SU-DHL-6 (cell line): ENCODE data around the gene PLEKHS1.
"Not testable (repeated sequence)": the region's sequence is repeated elsewhere in the genome, so short reads cannot be mapped to it uniquely, and the experiment has no call there.

Source experiments
- H2AFZ ChIP-seq: fragments of 200-600 bp; sonication (generic); 2 replicates; pipeline ENCODE4 v1.6.1; 2014; ENCODE audit warnings: low read depth, mild to moderate bottlenecking, moderate library complexity, mixed read lengths, antibody characterized with exemption, low read length; ENCODE audit not compliant: severe bottlenecking
- H3F3A ChIP-seq: fragments of 200-600 bp; shearing (Covaris generic); 2 replicates; pipeline ENCODE4 v1.6.0; 2016; ENCODE audit warnings: antibody characterized with exemption, mild to moderate bottlenecking; ENCODE audit not compliant: insufficient read depth
- H3K27ac ChIP-seq: fragments of 200-600 bp; sonication (generic); 2 replicates; pipeline ENCODE4 v1.5.1; 2016; ENCODE audit warnings: low read depth, mild to moderate bottlenecking, low read length, moderate library complexity, mixed read lengths
- H3K27me3 ChIP-seq: fragments of 200-600 bp; sonication (generic), shearing (Covaris generic); 2 replicates; pipeline ENCODE4 v1.6.0; 2014; ENCODE audit warnings: mild to moderate bottlenecking, low read length
- H3K36me3 ChIP-seq: fragments of 200-600 bp; sonication (generic); 2 replicates; pipeline ENCODE4 v1.6.1; 2014; ENCODE audit warnings: mild to moderate bottlenecking, low read length, mixed read lengths
- H3K4me2 ChIP-seq: fragments of 300-600, 200-600 bp; shearing (Covaris generic), sonication (generic); 2 replicates; pipeline ENCODE4 v1.6.0; 2014; ENCODE audit warnings: low read length, low read depth, mild to moderate bottlenecking; ENCODE audit not compliant: poor library complexity, severe bottlenecking
- H3K4me3 ChIP-seq: fragments of 200-600 bp; sonication (generic); 2 replicates; pipeline ENCODE4 v1.5.1; 2014; ENCODE audit warnings: antibody characterized with exemption, low read length, mild to moderate bottlenecking, mixed read lengths; ENCODE audit not compliant: insufficient read depth, poor library complexity, severe bottlenecking
- H3K79me2 ChIP-seq: fragments of 200-600 bp; sonication (generic); 2 replicates; pipeline ENCODE4 v1.6.1; 2014; ENCODE audit warnings: mild to moderate bottlenecking, low read length, moderate library complexity; ENCODE audit not compliant: insufficient read depth
- H3K9ac ChIP-seq: fragments of 200-600 bp; sonication (generic); 2 replicates; pipeline ENCODE4 v1.7.0; 2014; ENCODE audit warnings: mild to moderate bottlenecking, low read length
- H3K9me2 ChIP-seq: fragments of 200-600 bp; sonication (generic); replicated peaks from 2 replicates; pipeline ENCODE4 v1.6.1; 2014; ENCODE audit warnings: low read length; ENCODE audit not compliant: insufficient read depth
- H3K9me3 ChIP-seq: fragments of 200-600 bp; sonication (generic); 2 replicates; pipeline ENCODE4 v1.6.1; 2014; ENCODE audit warnings: low read length, mixed read lengths; ENCODE audit not compliant: insufficient read depth
- H4K20me1 ChIP-seq: fragments of 200-600 bp; sonication (generic); 2 replicates; pipeline ENCODE4 v1.6.1; 2014; ENCODE audit warnings: low read depth, mild to moderate bottlenecking, antibody characterized with exemption, low read length, moderate library complexity, mixed read lengths
- EZH2phosphoT487 ChIP-seq: fragments of 200-600 bp; sonication (generic), shearing (Covaris generic); conservative IDR thresholded peaks from 2 replicates; pipeline ENCODE4 v1.6.1; 2018; ENCODE audit warnings: mild to moderate bottlenecking, antibody characterized with exemption, low read length, moderate library complexity, mixed read lengths
- TF ChIP-seq, protein P1 (sequence below): fragments of 200-600 bp; sonication (generic); IDR thresholded peaks from one replicate; pipeline ENCODE4 v1.5.1; 2017; ENCODE audit warnings: antibody characterized with exemption, mild to moderate bottlenecking, low read length, moderate library complexity; ENCODE audit not compliant: insufficient read depth, poor library complexity, severe bottlenecking

Gene PLEKHS1

DNA sequence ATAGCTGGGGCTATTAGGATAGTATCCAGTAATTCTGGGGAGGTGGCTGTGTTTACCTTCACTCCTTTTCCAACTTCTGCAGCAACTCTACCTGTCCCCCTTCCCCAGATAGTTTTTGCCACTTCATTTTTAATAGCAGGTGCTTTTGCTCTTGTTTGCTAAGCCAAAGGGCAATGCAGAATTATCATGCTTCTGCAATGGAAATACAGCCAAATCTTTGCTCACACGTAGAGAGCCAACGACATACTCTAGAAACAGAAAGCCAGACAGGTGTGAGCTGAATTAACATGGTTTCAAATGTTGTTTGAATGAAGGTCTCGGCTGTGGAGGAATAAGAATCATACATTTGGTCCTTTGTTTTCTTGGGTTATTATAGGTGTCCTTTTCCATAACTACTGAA is 14.4 kb downstream of the PLEKHS1 start:
- Histone ChIP-seq H3K9me2 (no peaks in the 10 kb centered on the region), H2AFZ (no peak overlapping the region), H4K20me1 (no peaks in the 10 kb centered on the region), H3K4me2 (no peak overlapping the region), H3K9me3 (no peaks in the 10 kb centered on the region), H3K9ac (no peak overlapping the region), H3F3A (no peaks in the 10 kb centered on the region), H3K79me2 (no peaks in the 10 kb centered on the region), H3K27me3 (no peaks in the 10 kb centered on the region), H3K36me3 (0 out of 2 replicates have a peak, but pooled peaks cover 4% of the 10 kb centered on the region), H3K27ac (no peak overlapping the region), H3K4me3 (no peak overlapping the region)
- TF ChIP-seq, protein P1, sequence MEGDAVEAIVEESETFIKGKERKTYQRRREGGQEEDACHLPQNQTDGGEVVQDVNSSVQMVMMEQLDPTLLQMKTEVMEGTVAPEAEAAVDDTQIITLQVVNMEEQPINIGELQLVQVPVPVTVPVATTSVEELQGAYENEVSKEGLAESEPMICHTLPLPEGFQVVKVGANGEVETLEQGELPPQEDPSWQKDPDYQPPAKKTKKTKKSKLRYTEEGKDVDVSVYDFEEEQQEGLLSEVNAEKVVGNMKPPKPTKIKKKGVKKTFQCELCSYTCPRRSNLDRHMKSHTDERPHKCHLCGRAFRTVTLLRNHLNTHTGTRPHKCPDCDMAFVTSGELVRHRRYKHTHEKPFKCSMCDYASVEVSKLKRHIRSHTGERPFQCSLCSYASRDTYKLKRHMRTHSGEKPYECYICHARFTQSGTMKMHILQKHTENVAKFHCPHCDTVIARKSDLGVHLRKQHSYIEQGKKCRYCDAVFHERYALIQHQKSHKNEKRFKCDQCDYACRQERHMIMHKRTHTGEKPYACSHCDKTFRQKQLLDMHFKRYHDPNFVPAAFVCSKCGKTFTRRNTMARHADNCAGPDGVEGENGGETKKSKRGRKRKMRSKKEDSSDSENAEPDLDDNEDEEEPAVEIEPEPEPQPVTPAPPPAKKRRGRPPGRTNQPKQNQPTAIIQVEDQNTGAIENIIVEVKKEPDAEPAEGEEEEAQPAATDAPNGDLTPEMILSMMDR, result no peak
- no peak for TF ChIP-seq EZH2phosphoT487

DNA sequence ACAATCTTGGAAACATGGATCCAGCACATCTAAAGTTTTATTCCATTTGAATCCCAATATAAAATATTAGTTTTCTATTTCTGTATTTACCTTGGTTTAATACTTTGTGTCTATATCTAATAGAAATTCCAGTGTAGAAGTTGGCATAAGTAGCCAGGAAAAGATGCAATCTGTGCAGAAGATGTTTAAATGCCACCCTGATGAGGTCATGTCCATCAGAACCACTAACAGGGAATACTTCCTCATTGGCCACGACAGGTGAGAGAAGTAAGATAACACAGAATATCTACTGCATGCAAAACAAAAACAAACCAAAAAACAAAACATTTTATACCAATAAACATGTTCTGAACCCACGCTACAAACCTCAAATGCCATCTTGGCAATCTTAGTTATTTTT is 15.7 kb downstream of the PLEKHS1 start:
- Histone ChIP-seq H4K20me1 (no peaks in the 10 kb centered on the region), H3K9me2 (no peaks in the 10 kb centered on the region), H2AFZ (no peak overlapping the region), H3K9me3 (no peaks in the 10 kb centered on the region), H3K4me3 (no peak overlapping the region), H3K27me3 (no peaks in the 10 kb centered on the region), H3K27ac (no peak overlapping the region), H3K79me2 (no peaks in the 10 kb centered on the region), H3K9ac (no peak overlapping the region), H3K36me3 (0 out of 2 replicates have a peak, but pooled peaks cover 4% of the 10 kb centered on the region), H3K4me2 (no peak overlapping the region), H3F3A (no peaks in the 10 kb centered on the region)
- TF ChIP-seq, protein P1, result no peak
- TF ChIP-seq EZH2phosphoT487, result no peak

DNA sequence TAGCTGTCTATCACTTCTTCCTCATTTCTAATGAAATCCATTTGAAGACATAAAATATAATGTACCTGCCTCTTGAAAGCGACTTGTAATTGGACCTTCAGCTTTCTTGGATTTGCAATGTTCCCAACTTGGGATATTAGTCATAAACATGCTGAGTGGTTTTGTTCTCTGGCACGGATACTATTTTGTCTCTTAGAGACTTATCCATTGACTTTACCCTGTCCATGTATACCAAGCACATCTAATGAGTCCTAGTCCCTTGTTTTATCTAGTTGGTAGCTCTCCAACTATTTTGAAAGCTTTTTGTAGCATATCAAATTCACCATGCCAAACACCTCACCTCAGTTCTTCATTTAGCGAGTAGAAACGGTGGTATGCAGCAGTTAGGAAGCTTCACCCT is 18.9 kb downstream of the PLEKHS1 start:
- H3K27ac ChIP-seq, result no peak overlapping the region
- H3K27me3 ChIP-seq, result no peaks in the 10 kb centered on the region
- no peak for TF ChIP-seq EZH2phosphoT487
- TF ChIP-seq, protein P1, result no peak
- H3K4me3 ChIP-seq, result no peak overlapping the region
- no peaks in the 10 kb centered on the region for H3F3A ChIP-seq
- no peaks in the 10 kb centered on the region for H3K9me2 ChIP-seq
- no peak overlapping the region for H3K9ac ChIP-seq
- H3K9me3 ChIP-seq, result no peaks in the 10 kb centered on the region
- H4K20me1 ChIP-seq, result no peaks in the 10 kb centered on the region
- H3K79me2 ChIP-seq, result no peaks in the 10 kb centered on the region
- no peaks in the 10 kb centered on the region for H3K36me3 ChIP-seq
- no peak overlapping the region for H3K4me2 ChIP-seq
- no peak overlapping the region for H2AFZ ChIP-seq

DNA sequence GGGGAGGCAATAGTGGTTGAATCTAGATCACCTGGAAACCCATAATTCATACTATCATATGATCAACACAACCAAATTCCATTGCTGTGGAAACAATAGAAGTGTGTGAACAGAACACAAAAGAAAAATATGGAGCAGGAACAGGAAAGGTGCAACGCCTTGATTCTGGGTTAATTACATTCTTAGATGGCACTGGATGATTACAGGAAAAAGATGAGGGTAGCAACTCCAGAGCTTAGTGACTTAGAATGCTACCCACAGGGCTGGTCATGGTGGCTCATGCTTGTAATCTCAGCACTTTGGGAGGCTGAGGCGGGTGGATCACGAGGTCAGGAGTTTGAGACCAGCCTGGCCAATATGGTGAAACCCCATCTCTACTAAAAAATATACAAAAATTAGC is 19.6 kb downstream of the PLEKHS1 start:
- not testable (repeated sequence) for H3K27me3 ChIP-seq, H3K27ac ChIP-seq, H3F3A ChIP-seq, H3K9me3 ChIP-seq, H3K4me2 ChIP-seq, H3K9ac ChIP-seq, H3K36me3 ChIP-seq, H3K4me3 ChIP-seq, H4K20me1 ChIP-seq, H2AFZ ChIP-seq, H3K9me2 ChIP-seq, H3K79me2 ChIP-seq
